Endothelial cell (in vitro differentiated cells): ENCODE data around the gene LRRC71. TPM values are rescaled to one million over a fixed set of nuclear protein-coding genes. Genes with fewer than 3 reads are reported as not detected.

Experiments used
- DNase-seq: peaks from one replicate; pipeline ENCODE4 v3.0.0; 2021; ENCODE audit warnings: low spot score
- H3K27ac Mint-ChIP-seq: one replicate; pipeline ENCODE4 v1.8.0; 2021; ENCODE audit warnings: mixed read lengths, inconsistent platforms; ENCODE audit not compliant: unreplicated experiment
- H3K27me3 Mint-ChIP-seq: one replicate; pipeline ENCODE4 v1.8.0; 2021; ENCODE audit warnings: mild to moderate bottlenecking, moderate library complexity, mixed read lengths, inconsistent platforms; ENCODE audit not compliant: unreplicated experiment
- H3K36me3 Mint-ChIP-seq: one replicate; pipeline ENCODE4 v1.8.0; 2021; ENCODE audit warnings: mild to moderate bottlenecking, low read depth, mixed read lengths, inconsistent platforms; ENCODE audit not compliant: unreplicated experiment
- H3K4me1 Mint-ChIP-seq: one replicate; pipeline ENCODE4 v1.8.0; 2021; ENCODE audit warnings: mild to moderate bottlenecking, mixed read lengths, inconsistent platforms; ENCODE audit not compliant: unreplicated experiment
- H3K4me3 Mint-ChIP-seq: one replicate; pipeline ENCODE4 v1.8.0; 2021; ENCODE audit warnings: mild to moderate bottlenecking, mixed read lengths, inconsistent platforms; ENCODE audit not compliant: unreplicated experiment
- H3K9me3 Mint-ChIP-seq: one replicate; pipeline ENCODE4 v1.8.0; 2021; ENCODE audit warnings: mixed read lengths, inconsistent platforms; ENCODE audit not compliant: unreplicated experiment
- long read RNA-seq: library from polyadenylated mRNA; unstranded; transcript quantifications from one replicate; pipeline ENCODE4 v2.0.0, GENCODE V29; 2020; ENCODE audit not compliant: unreplicated experiment
- total RNA-seq: library from RNA; stranded (reverse); fragmentation: NEBNext Ultra II Directional; extraction: Animal tissue kit (Norgen Biotek cat#: 25700); gene quantifications from one replicate; pipeline ENCODE4 v1.2.1, GENCODE V29; 2021; ENCODE audit not compliant: unreplicated experiment
- TF ChIP-seq, protein P1 (sequence below): fragments of 200-600 bp; sonication (generic); IDR thresholded peaks from one replicate; pipeline ENCODE4 v1.5.0; 2021; ENCODE audit warnings: antibody characterized with exemption; ENCODE audit not compliant: unreplicated experiment

LRRC71 gene
- 0.95 TPM for total RNA-seq
- long read RNA-seq = 0 reads

DNA sequence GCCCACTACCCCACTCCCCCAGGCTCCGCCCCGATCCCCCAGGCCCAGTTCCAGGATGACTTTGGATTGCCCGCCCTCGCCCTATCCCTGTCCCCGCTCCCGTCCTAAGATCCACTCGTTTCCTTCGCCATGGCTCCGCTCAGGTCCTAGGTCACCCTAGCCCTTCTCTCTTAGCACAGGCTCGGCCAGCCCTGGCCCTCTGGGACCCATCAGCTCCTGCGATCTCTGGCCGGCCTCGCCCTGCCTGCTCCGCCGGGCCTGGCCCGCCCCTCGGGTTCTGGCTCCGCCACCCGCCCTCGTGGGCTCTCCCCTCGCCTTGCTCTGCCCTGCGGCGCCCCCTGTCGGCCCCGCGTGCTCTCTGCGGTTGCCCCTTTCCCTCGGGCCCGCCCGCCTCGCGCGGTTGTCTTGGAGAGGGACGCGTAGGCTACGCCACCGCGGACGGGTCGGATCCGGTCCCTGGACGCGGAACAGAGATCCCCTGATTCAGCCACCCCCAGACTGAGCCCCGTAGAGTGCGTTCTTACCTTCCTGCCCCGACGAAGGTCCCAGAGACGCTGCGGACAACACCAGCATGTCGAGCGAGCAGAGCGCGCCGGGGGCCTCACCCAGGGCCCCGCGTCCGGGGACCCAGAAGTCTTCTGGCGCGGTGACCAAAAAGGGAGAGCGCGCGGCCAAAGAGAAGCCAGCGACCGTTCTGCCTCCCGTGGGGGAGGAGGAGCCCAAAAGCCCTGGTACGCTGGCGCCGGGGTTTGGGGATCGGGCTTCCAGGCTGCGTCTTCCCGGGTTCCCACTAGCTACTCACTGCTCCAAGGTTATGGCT lies at the start of gene LRRC71:
Gene LRRC71, plus strand, starts transcription at position 400 of the 820 bp plus-strand sequence. Its CDS starts 172 bp downstream, at position 572.
- Mint-ChIP-seq H3K27ac (no peak within 1 kb of the TSS), H3K4me1 (peaks cover 13% of the 10 kb centered on the region), H3K9me3 (no peaks in the 10 kb centered on the region), H3K4me3 (peak within 1 kb of the TSS; percentile 62), H3K36me3 (peaks cover 30% of the 10 kb centered on the region), H3K27me3 (peaks cover 27% of the 10 kb centered on the region)
- TF ChIP-seq, protein P1, sequence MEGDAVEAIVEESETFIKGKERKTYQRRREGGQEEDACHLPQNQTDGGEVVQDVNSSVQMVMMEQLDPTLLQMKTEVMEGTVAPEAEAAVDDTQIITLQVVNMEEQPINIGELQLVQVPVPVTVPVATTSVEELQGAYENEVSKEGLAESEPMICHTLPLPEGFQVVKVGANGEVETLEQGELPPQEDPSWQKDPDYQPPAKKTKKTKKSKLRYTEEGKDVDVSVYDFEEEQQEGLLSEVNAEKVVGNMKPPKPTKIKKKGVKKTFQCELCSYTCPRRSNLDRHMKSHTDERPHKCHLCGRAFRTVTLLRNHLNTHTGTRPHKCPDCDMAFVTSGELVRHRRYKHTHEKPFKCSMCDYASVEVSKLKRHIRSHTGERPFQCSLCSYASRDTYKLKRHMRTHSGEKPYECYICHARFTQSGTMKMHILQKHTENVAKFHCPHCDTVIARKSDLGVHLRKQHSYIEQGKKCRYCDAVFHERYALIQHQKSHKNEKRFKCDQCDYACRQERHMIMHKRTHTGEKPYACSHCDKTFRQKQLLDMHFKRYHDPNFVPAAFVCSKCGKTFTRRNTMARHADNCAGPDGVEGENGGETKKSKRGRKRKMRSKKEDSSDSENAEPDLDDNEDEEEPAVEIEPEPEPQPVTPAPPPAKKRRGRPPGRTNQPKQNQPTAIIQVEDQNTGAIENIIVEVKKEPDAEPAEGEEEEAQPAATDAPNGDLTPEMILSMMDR = peak; percentile 98
- DNase-seq = peak; percentile 98

DNA sequence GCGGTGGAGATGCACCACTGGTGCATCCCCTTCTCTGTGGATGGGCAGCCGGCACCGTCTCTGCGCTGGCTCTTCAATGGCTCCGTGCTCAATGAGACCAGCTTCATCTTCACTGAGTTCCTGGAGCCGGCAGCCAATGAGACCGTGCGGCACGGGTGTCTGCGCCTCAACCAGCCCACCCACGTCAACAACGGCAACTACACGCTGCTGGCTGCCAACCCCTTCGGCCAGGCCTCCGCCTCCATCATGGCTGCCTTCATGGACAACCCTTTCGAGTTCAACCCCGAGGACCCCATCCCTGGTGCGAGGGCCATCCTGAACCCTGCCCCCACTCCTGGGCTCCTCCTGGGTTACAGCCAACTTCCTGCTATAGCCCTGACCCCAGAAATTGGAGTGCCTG lies 46.8 kb upstream of the LRRC71 start:
- H3K4me3 Mint-ChIP-seq = no peak overlapping the region
- H3K9me3 Mint-ChIP-seq = no peaks in the 10 kb centered on the region
- peaks cover 6% of the 10 kb centered on the region for H3K27me3 Mint-ChIP-seq
- TF ChIP-seq, protein P1 = no peak
- H3K27ac Mint-ChIP-seq = no peak overlapping the region
- H3K36me3 Mint-ChIP-seq = no peaks in the 10 kb centered on the region
- H3K4me1 Mint-ChIP-seq = no peaks in the 10 kb centered on the region
- no peak for DNase-seq

DNA sequence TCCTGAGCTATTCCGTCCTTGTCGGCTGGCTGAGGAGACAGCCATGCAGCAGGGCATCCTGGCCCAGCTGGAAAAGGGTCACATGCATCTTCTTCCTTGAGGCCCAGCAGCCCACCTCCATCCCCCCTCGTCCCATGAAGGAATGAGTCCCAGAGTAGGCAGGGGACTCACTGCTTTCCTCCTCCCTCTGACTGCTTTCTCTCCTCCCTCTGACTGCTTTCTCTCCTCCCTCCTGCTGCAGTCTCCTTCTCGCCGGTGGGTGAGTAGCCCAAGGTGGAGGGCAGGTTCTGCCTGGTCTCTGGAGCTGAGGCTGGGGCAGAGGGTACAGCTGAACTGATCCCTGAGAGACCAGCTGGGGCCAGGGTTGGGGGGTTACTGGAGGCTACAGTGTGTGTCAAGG lies 46.3 kb upstream of the LRRC71 start:
- DNase-seq = no peak
- no peaks in the 10 kb centered on the region for H3K4me1 Mint-ChIP-seq
- TF ChIP-seq, protein P1 = no peak
- H3K4me3 Mint-ChIP-seq = no peak overlapping the region
- no peak overlapping the region for H3K27ac Mint-ChIP-seq
- no peaks in the 10 kb centered on the region for H3K36me3 Mint-ChIP-seq
- H3K9me3 Mint-ChIP-seq = no peaks in the 10 kb centered on the region
- peaks cover 8% of the 10 kb centered on the region for H3K27me3 Mint-ChIP-seq

DNA sequence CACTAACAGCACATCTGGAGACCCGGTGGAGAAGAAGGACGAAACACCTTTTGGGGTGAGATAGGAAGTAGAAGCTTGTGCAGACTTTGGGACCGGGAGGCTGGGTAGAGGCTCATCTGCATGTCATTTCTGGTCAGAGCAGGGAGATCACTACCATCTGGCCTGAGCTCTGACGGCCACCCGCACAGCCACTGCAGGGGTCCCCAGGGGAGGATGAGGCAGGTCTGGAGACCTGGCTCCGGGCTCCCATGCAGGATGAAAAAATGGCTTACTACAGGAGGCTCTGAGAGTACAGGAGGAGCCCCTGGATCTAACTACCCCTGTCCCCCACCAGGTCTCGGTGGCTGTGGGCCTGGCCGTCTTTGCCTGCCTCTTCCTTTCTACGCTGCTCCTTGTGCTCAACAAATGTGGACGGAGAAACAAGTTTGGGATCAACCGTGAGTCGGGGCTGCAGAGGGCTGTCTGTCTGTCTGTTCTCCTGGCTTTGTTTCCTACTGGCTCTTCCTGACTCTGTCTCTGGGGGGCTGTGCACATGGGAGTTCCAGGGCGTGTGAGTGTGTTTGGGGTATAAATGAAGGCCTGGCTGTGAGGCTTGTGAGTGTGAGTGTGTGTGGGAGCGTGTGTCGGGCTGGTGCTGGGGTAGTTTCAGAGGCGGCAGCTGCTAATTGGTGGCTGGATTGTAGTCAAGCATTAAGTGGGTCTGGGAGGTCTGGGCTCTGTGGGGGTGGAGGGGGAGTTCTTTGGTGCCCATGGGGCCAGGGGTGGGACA lies 45.7 kb upstream of the LRRC71 start:
- no peak for DNase-seq
- no peaks in the 10 kb centered on the region for H3K9me3 Mint-ChIP-seq
- H3K27ac Mint-ChIP-seq = no peak overlapping the region
- TF ChIP-seq, protein P1 = no peak
- H3K36me3 Mint-ChIP-seq = no peaks in the 10 kb centered on the region
- H3K27me3 Mint-ChIP-seq = peaks cover 8% of the 10 kb centered on the region
- H3K4me3 Mint-ChIP-seq = no peak overlapping the region
- H3K4me1 Mint-ChIP-seq = no peaks in the 10 kb centered on the region

DNA sequence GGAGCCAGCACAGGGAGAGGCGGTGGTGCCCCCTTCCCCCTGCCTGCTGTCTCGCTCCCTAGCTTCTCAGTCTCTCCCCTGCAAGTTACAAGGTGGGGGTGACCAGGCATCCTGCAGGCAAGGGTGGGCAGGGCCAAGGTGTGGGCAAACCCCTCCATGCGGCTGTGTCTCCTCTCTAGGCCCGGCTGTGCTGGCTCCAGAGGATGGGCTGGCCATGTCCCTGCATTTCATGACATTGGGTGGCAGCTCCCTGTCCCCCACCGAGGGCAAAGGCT lies 45.2 kb upstream of the LRRC71 start:
- TF ChIP-seq, protein P1 = no peak
- Mint-ChIP-seq H3K4me3 (no peak overlapping the region), H3K4me1 (no peaks in the 10 kb centered on the region), H3K36me3 (no peaks in the 10 kb centered on the region), H3K9me3 (no peaks in the 10 kb centered on the region), H3K27ac (no peak overlapping the region), H3K27me3 (peaks cover 8% of the 10 kb centered on the region)
- DNase-seq = no peak
